ENCODE results near the gene ZFP62.

- no peak for TF ChIP-seq CTCF (IDR thresholded peaks at IDR 0.05 in 2 of 3, conservative IDR thresholded peaks at IDR 0.05 in 1 of 3; ENCODE audit: borderline replicate concordance in 1 of 3, insufficient read depth in 1 of 3, low read depth in 2 of 3, low read length in 2 of 3)
- TF ChIP-seq EZH2phosphoT487 (IDR thresholded peaks at IDR 0.05; ENCODE audit: borderline replicate concordance), result no peak
- TF ChIP-seq ZFX (IDR thresholded peaks at IDR 0.05), result no peak
- no peak for TF ChIP-seq CBX3 (IDR thresholded peaks at IDR 0.05; ENCODE audit: low read depth)
- no peak for TF ChIP-seq POLR2A (IDR thresholded peaks at IDR 0.05; ENCODE audit: borderline replicate concordance, extremely low read depth, insufficient read depth, insufficient read length)
- TF ChIP-seq SP1 (IDR thresholded peaks at IDR 0.05; ENCODE audit: low read depth), result no peak
- no peak for TF ChIP-seq EZH2 (IDR thresholded peaks at IDR 0.05)
- no peak for TF ChIP-seq RAD21 (IDR thresholded peaks at IDR 0.05; ENCODE audit: low read depth)
- TF ChIP-seq JUND (IDR thresholded peaks at IDR 0.05), result no peak
- no peak for TF ChIP-seq ZNF274 (IDR thresholded peaks at IDR 0.05; ENCODE audit: low read depth, low read length)
- no peak for TF ChIP-seq FOSL1 (IDR thresholded peaks at IDR 0.05; ENCODE audit: low read depth)
- TF ChIP-seq POLR2AphosphoS5 (IDR thresholded peaks at IDR 0.05; ENCODE audit: low read depth, low read length), result no peak
- TF ChIP-seq ELF1 (IDR thresholded peaks at IDR 0.05; ENCODE audit: borderline replicate concordance, low read depth), result no peak
- TF ChIP-seq MAX (IDR thresholded peaks at IDR 0.05), result no peak
Observed at GRCh38 chr5:180823940-180824629, 37.0 kb downstream of the ZFP62 start.
